Left lung (tissue), 10 donors: ENCODE measurements around the gene MRRF. TPM values are rescaled to one million over a fixed set of nuclear protein-coding genes. Genes with fewer than 3 reads are reported as not detected.
A peak's percentile ranks its signal among the peaks of the same experiment; 100 is the strongest.
"Not testable (repeated sequence)": the region's sequence is repeated elsewhere in the genome, so short reads cannot be mapped to it uniquely, and the experiment has no call there.

Experiments used
- ATAC-seq: fragments of 200-7000 bp; cut with Tn5 transposase; one replicate; pipeline ENCODE4 v1.9.1; 2020; ENCODE audit warnings: moderate library complexity
- DNase-seq, 4 donors: peaks; one replicate each; pipeline ENCODE4 v3.0.0-alpha.2; 2013 to 2020
- H3K27ac ChIP-seq, 2 donors: fragments of 200-600 bp; sonication (generic) in 1 of 2; one replicate each; pipeline versions ENCODE4 v1.5.0 to v1.8.0; 2020 to 2021
- H3K27me3 ChIP-seq, 2 donors: fragments of 200-600 bp; sonication (generic) in 1 of 2; one replicate each; pipeline versions ENCODE4 v1.5.0 to v1.8.0; 2020 to 2021
- H3K36me3 ChIP-seq, 2 donors: fragments of 200-600 bp; sonication (generic) in 1 of 2; one replicate each; pipeline versions ENCODE4 v1.5.0 to v1.8.0; 2020 to 2021
- H3K4me1 ChIP-seq, 2 donors: fragments of 200-600 bp; one replicate each; pipeline ENCODE4 v1.8.0; 2021
- H3K4me3 ChIP-seq, 2 donors: fragments of 200-600 bp; sonication (generic) in 1 of 2; one replicate each; pipeline versions ENCODE4 v1.5.0 to v1.8.0; 2020 to 2021; ENCODE audit warnings: mild to moderate bottlenecking in 1 of 2
- H3K9me3 ChIP-seq, 2 donors: fragments of 200-600 bp; sonication (generic) in 1 of 2; one replicate each; pipeline versions ENCODE4 v1.5.0 to v1.8.0; 2020 to 2021
- CTCF ChIP-seq, 2 donors: fragments of 200-600 bp; sonication (generic) in 1 of 2; IDR thresholded peaks; one replicate each; pipeline versions ENCODE4 v1.5.0 to v1.8.0; 2021; ENCODE audit warnings: antibody characterized with exemption in 2 of 2
- intact Hi-C, 2 donors: fragments of 100-400 bp; cut with DNase I; formaldehyde crosslinking; loops; one replicate each; pipeline versions ENCODE4 v1.11.2 to v1.14.2; 2022
- polyA plus RNA-seq, 6 donors: library from polyadenylated mRNA; unstranded; fragments of 120-200 nt; gene quantifications; one replicate each; pipeline ENCODE4 v1.2.1, GENCODE V29; 2013; ENCODE audit not compliant: insufficient read length in 6 of 6
- total RNA-seq, 2 donors: library from RNA; stranded (reverse); fragmentation: NEBNext Ultra II Directional; extraction: Animal tissue kit (Norgen Biotek cat#: 25700); gene quantifications; one replicate each; pipeline ENCODE4 v1.2.1, GENCODE V29; 2021
- donor health status: DM: no; HTN: yes; CAD: no.
- donor health status: DM: no; HTN: no; CAD: no.

The MRRF gene
- total and polyA plus RNA-seq, 8 donors = 21.3 to 53.0 (median 41.2) TPM

- Histone ChIP-seq H3K27ac (no peak overlapping the region), H3K27me3 (no peaks in the 10 kb centered on the region), H3K4me3 (no peak overlapping the region), H3K36me3 (peaks cover 0 to 26% of the 10 kb centered on the region in 2 donors), H3K4me1 (peaks cover 0 to 6% of the 10 kb centered on the region in 2 donors), H3K9me3 (no peaks in the 10 kb centered on the region)
- intact Hi-C loops = no loop called here
- ATAC-seq = no peak
- TF ChIP-seq CTCF (IDR thresholded peaks at IDR 0.05) = no peak
- DNase-seq = no peak
Observed at GRCh38 chr9:122327175-122327574, 62.5 kb downstream of the MRRF start.

- no peak overlapping the region for H3K4me3 ChIP-seq
- intact Hi-C loops = no loop called here
- no peak for DNase-seq
- H3K27me3 ChIP-seq = no peaks in the 10 kb centered on the region
- no peak overlapping the region for H3K27ac ChIP-seq
- H3K36me3 ChIP-seq = peaks cover 0 to 1% of the 10 kb centered on the region in 2 donors
- TF ChIP-seq CTCF (IDR thresholded peaks at IDR 0.05) = no peak
- H3K9me3 ChIP-seq = no peaks in the 10 kb centered on the region
- peaks cover 0 to 6% of the 10 kb centered on the region in 2 donors for H3K4me1 ChIP-seq
- ATAC-seq = no peak
Observed at GRCh38 chr9:122329597-122329996, 64.9 kb downstream of the MRRF start.

GRCh38 chr9:122330466-122330865, 65.8 kb downstream of the MRRF start:
- DNase-seq, H3K36me3 ChIP-seq, intact Hi-C loops, H3K4me1 ChIP-seq, H3K9me3 ChIP-seq, ATAC-seq, H3K4me3 ChIP-seq, H3K27me3 ChIP-seq, H3K27ac ChIP-seq: not testable (repeated sequence)

- H3K4me3 ChIP-seq = no peak overlapping the region
- no peak for ATAC-seq
- TF ChIP-seq CTCF (IDR thresholded peaks at IDR 0.05) = no peak
- peaks cover 0 to under 1% of the 10 kb centered on the region in 2 donors for H3K27me3 ChIP-seq
- H3K36me3 ChIP-seq = no peaks in the 10 kb centered on the region
- H3K4me1 ChIP-seq = peaks cover 0 to 6% of the 10 kb centered on the region in 2 donors
- H3K27ac ChIP-seq = peak overlapping the region; percentile 18 to 26
- H3K9me3 ChIP-seq = no peaks in the 10 kb centered on the region
- intact Hi-C loops = no loop called here
- no peak for DNase-seq
Observed at GRCh38 chr9:122331523-122331927, 66.8 kb downstream of the MRRF start.

- ATAC-seq (peak; percentile 41), DNase-seq (no peak)
- Histone ChIP-seq H3K27me3 (peaks cover 0 to 6% of the 10 kb centered on the region in 2 donors), H3K4me1 (peaks cover 0 to 6% of the 10 kb centered on the region in 2 donors), H3K4me3 (no peak overlapping the region), H3K36me3 (no peaks in the 10 kb centered on the region), H3K27ac (peak overlapping the region in 1 of 2 donors; percentile 18), H3K9me3 (no peaks in the 10 kb centered on the region)
- intact Hi-C loops = no loop called here
- TF ChIP-seq CTCF (IDR thresholded peaks at IDR 0.05) = no peak
Observed at GRCh38 chr9:122332083-122332482, 67.4 kb downstream of the MRRF start.

- DNase-seq = no peak
- peaks cover 0 to 6% of the 10 kb centered on the region in 2 donors for H3K4me1 ChIP-seq
- ATAC-seq = no peak
- peaks cover 0 to 7% of the 10 kb centered on the region in 2 donors for H3K27me3 ChIP-seq
- no peak overlapping the region for H3K4me3 ChIP-seq
- H3K27ac ChIP-seq = peak overlapping the region in 1 of 2 donors; percentile 18
- intact Hi-C loops = no loop called here
- TF ChIP-seq CTCF (IDR thresholded peaks at IDR 0.05) = no peak
- H3K36me3 ChIP-seq = no peaks in the 10 kb centered on the region
- H3K9me3 ChIP-seq = no peaks in the 10 kb centered on the region
Observed at GRCh38 chr9:122332644-122333043, 68.0 kb downstream of the MRRF start.
